COLO829 (cell line): ENCODE measurements around the gene RAPSN.

Source experiments
- DNase-seq: peaks from one replicate; pipeline ENCODE4 v3.0.0; 2012; ENCODE audit warnings: low spot score

RAPSN gene

DNA sequence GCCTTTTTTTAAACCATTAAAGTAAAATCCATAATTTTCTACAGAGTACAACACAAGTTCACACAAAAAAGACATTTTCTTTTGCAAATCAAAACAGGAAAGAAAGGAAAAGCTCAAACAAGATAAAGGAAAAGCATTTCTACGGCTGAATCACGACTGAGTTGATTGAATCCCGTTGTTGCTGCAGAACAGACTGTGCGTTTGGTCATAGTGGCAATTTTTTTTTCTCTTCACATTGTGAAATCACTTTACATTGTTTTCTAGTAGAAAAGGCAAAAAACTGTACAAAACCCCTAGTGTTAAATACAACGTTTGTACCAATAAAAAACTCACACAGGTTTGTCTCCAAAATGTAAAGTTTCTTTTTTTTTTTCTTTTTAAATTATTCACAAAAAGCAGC is 17.3 kb upstream of the RAPSN start:
- DNase-seq: no peak

DNA sequence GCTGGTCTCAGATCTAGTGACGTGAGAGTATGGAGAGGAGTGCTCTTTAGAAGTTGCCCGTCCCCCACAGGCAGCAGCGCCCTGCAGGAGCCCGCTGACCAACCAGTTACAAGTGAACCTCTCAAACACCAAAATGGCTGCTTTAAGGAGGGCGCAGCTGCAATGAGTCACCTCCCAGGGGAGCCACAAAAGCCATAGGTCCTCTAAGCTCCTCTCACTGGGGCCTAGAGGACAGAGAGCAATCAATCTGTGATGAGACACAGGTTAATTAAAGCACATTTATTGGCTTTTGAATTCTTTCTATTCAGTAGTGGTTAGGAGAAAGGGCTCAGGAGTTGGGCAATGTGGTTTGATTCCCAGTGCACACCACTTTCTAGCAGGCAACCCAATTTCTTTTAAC is 15.5 kb upstream of the RAPSN start:
- peak; percentile 42 for DNase-seq

DNA sequence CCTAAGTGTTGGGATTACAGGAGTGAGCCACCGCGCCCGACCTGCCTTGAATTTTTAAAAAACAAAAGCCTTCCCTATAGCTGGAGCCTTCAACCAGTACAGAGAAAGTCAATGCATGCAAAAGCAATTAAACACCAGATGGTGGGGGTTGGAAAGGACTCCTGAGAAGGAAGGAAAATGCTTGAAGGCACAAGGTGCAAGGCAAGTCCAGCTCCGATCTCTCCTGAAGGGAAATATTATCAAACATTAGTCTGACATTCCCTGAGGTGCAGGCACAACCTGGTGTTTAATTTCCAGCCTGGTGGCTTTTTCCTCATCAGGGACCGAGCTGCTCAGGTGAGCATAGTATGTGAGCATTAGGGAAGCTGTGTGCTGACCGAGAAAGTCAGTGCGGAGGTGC is 12.9 kb upstream of the RAPSN start:
- no peak for DNase-seq

DNA sequence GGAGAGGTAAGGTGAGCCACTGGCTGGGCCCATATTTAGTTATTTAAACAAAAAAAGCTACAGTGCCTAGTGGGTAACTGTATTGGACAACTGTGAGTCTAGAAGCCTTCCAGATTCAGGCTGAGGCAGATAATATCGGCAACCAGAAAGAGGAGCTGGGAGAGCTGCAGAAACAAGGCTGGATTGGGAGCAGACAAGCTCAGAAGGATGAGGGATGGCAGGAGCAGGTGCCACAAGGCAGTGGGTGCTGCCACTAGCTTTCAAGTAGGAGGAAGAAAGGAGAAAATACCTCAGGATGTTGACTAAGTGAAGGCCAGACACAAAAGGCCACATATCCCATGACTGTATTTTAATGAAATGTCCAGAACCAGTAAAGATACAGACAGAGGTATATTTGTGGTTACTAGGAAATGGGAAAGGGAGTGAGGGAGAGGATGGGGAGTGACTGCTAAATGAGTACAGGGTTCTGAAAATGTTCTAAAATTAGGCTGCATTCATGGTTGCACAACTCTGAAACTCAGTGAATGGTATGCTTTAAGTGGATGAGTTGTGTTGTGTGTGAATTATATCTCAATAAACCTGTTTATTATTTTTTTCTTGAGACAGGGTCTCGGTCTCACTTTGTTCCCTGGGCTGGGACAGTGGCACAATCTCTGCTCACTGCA is 11.8 kb upstream of the RAPSN start:
- no peak for DNase-seq

DNA sequence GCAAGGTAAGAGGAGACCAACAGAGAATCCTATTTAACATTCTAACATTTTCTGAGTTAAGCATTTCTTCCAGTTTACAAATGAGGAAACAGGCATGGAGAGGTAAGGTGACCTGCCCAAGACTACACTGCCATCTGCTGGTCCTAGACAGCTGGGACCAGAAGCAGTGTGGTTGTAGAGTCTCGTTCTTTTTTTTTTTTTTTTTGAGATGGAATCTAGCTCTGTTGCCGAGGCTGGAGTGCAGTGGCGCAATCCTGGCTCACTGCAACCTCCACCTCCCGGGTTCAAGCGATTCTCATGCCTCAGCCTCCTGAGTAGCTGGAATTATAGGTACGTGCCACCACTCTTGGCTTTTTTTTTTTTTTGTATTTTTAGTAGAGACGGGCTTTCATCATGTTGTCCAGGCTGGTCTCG is 5.3 kb upstream of the RAPSN start:
- DNase-seq: peak; percentile 58

DNA sequence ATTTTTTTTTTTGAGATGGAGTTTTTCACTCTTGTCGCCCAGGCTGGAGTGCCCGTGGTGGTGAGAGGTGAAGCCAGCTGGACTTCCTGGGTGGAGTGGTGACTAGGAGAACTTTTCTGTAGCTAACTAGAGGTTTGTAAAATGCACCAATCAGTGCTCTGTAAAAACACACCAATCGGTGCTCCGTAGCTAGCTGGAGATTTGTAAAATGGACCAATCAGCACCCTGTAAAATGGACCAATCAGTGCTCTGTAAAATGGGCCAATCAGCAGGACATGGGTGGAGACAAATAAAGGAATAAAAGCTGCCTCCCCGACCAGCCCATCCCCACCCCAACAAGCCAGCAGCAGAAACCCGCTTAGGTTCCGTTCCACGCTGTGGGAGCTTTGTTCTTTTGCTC is 4.4 kb upstream of the RAPSN start:
- no peak for DNase-seq

DNA sequence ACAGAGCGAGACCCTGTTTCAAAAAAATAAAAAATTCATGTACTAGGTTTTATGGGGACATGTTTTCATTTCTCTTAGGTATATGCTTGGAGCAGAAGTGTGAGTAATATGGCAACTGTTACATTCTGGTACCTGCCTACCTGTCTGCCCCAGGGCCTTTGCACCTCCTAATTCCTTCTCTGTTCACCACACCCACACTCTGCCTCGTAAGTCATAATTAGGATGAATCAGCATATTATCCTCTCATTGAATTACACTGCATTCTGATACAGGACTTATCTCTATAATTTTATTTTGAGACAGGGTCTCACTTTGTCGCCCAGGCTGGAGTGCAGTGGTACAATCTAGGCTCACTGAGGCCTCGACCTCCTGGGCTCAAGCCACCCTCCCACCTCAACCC is 3.1 kb upstream of the RAPSN start:
- no peak for DNase-seq

DNA sequence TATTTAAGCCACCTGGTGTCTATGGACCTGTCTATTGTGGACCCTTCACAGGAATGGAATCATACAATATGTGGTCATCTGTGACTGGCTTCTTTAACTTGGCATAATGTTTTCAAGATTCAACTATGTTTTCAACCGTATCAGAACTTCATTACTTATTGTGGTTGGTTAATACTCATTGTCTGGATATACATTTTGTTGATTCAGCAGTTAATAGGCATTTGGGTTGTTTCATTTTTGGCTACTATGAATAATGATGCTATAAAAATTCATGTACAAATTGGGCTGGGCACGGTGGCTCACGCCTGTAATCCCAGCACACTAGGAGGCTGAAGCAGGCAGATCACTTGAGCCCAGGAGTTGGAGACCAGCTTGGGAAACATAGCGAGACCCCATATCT is 2.5 kb upstream of the RAPSN start:
- no peak for DNase-seq

DNA sequence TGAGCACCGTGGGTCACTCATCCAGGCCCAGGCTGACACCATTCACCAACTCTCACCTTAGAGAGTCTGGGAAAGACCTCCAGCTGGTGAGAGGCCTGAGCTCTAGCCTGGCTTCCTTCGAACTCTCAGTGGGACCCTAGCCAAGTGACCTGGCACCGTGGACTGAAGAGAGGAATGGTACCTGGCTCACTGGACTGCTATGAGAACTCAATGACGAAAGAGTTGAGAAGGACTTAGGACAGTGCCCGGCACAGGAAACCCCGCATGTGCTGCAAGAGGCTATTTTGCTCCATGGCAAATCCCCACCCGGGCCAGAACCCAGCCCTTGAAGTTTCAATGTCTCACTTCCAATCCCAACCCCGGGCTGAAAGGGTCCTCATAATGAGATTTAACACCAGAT is 605 bp upstream of the RAPSN start:
- no peak for DNase-seq

DNA sequence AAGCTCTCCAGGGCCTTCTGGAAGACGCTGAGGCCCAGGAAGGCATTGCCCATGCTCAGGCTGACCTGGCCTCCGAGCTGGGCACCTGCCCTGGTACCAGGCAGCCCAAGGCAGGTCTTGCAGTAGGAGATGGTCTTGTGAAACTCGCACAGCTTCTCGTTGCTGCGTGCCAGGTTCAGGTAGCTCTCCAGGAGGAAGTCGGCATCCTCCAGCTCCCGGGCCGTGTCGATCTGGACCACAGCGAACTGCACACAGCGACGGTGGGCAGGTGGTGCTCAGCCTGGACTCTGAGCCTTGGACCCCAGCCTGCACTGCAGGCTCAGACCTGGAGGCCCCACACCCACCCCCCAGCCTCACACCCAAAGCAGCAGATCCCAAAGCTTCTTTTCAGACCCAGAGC is 1.0 kb downstream of the RAPSN start:
- DNase-seq: no peak

DNA sequence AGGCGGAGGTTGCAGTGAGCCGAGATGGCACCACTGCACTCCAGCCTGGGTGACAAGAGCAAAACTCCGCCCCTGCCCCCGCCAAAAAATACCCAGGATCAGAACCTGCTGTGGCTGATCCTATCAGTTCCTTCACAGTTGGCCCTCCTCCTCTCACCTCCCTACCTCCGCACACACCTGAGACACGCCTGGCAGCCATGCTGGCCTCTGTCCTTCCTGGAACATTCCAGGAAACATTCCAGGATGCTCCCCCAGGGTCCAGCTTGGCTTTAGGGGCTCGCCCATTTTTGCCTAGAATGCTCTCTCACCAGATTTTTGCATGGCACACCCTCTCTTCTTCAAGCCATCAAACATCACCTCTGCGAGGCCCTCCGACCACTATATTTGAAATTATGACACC is 2.1 kb downstream of the RAPSN start:
- DNase-seq: no peak

DNA sequence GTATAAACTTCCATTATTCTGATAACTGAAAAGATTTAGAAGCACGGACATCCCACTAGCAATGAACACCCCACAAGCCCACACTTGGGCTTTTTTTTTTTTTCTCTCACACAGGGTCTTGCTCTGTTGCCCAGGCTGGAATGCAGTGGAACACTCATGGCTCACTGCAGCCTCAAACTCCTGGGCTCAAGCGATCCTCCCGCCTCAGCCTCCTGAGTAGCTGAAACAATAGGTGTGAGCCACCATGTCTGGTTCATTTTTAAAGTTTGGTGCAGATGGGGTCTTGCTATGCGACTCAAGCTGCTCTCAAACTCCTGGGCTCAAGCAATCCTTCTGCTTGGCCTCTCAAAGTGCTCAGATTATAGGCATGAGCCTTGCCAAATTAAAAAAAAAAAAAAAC is 3.1 kb downstream of the RAPSN start:
- DNase-seq: no peak

DNA sequence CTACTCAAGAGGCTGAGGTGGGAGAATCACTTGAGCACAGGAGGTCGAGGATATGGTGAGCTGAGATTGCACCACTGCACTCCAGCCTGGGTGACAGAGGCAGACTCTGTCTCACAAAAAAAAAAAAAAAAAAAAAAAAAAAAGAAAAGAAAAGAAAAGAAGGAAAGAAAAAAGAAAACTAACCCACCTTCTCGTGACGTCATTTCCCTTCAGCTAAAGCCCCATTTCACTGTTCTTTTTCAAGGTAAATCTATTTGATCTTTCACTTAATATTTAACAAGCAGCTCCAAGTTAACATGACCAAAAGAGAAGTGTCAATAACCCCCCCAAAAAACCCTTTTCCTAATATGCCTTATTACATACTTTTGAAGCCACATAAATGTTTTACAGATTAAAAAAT is 5.1 kb downstream of the RAPSN start:
- DNase-seq: no peak

DNA sequence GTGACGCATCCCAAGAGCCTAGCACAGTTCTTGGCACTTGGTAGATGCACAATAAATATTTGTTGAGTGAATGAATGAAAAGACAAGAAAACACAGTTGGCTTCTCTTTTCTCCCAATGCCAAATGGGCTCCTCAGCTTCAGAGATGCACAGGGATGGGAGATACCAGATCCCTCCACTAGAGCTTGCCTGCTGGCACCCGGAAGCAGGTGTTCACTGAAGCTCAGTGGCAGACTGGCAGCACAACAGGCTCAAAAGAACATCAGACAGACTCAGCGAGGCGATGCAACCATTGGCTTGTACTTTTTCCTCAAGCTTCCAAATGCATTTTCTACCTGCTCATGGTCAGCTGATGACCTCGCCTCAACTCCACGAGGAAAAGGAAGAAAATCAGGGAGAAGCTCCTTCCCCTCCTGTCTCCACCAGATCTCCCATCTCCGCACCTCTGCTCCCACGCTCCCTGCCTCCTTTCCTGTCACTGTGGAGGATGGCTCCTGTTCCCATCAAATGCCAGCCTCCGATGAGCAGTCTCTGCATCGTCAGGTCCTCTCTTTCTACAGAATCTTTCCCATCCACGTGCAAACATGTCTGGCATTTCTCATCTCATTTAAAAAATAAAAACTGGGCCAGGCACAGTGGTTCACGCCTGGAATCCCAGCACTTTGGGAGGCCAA is 5.8 kb downstream of the RAPSN start:
- no peak for DNase-seq

DNA sequence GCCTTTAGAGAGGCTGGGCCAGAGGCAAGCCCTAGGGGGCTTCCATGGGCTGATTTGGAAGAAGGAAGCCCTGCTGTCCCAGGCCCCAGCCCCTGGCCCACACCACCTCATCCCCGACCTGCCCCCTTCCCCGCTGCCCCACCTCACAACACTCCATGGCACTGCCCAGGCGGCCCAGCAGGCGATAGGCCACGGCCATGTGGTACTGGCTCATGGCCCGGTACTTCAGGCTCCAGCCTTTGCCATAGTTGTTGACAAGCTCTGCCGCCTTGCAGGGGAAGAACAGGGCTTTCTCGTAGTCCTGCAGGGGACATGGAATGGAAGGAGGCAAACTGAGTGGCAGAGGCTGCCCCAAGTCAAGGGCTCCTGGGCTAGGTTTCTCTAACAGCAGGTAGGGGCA is 6.4 kb downstream of the RAPSN start:
- DNase-seq: no peak

DNA sequence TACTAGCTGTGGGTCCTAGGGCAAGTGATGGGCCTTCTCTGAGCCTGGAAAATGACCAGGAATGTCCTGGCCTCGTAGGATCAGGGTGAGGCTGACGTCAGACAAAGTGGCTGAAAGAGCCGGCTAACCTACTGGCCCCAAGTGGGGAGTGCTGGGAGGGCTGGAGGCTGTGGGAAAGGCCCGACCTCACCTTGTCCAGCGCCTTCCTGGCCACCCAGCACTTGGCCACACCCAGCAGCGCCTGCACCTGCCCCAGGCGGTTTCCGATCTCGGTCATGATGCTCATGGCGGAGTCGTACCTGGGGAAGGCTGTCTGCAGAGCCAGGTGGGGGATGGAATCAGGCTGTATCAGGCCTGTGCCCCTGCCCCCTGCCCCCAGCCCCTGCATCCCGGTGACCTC is 7.5 kb downstream of the RAPSN start:
- DNase-seq: no peak

DNA sequence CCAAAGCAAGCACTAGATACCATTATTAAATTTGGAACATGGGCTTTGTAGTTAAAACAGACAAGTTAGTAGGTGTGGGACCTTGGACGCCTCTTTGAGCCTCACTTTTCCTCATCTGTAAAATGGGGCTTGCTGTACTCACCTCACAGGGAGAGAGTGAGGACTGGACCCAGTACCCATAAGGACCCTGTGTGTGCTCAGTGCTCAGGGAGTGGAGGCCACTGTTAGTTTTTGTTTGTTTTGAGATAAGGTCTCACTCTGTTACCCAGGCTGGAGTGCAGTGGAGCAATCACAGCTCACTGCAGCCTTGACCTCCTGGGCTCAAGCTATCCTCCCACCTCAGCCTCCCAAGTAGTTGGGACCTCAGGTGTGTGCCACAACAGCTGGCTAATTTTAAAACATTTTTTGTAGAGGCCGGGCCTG is 8.9 kb downstream of the RAPSN start:
- no peak for DNase-seq

DNA sequence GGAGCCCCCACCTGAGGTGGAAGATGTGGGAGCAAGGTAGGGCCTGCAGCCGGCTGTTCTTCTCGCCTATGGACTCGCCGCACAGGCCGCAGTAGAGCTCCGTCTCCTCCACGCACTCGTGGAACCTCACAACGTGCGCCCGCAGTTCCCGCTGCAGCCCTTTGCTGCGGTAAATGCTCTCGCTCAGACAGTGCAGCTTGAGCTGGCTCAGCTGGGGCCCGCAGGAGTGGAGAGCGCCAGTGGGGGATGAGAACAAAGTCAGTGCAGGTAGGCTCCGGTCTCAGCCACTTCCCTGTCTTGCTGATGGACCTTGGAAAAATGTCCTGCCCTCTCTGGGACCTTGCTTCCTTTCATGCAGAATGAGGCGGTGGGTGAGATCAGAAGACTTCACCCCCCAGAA is 10.2 kb downstream of the RAPSN start:
- DNase-seq: no peak

DNA sequence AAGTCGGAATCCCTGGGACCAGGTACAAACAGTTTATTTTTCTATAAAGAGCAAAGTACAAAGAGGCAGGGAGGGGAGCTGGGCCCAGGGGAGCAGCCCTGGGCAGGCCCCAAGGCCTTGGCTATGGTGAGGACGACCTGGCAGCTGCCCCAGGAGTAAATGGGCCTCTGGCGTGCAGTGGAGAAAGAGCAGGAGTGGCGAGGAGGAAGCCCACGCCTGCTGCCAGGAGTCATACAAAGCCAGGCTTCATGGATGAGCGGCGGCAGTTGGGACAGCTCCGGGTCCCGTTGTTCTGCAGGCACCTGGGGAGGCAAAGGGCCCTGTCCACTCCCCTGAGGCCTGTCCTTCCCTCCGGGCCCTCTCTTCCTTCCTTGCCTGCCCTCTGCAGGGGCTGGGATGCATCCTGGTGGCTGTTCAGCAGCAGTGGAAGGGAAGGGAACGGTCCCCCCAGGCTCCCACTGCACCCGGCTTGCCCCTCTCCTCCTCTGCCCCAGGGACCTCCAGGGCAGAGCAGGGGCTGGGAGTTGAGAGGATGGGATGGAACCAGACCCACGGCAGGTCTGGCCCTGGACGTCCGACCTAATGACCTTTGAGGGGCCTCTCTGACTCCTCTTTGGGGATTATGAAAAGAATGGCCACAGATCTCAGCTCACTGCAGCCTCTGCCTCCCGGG is 11.1 kb downstream of the RAPSN start:
- no peak for DNase-seq

DNA sequence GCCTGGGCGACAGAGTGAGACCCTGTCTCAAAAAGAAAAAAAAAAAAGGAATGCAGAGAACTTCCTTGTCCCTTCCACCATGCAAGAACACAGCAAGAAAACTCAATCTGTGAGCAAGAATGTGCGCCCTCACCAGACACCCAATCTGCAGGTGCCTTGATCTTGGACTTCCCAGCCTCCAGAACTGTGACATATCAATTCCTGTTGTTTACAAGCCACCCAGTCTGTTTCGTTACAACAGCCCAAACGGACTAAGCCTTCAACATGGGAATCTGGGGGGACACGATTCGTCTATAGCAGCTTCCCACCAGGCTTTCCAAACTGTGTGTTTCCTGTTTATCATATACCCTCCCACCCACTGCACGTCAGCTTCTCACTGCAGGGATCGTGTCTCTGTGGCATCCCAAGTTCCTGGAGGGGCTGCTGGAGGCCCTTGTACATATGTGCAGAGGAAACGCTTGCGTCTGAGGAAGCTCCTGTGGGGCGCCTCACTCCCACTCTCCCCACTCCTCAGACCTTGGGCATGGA is 11.7 kb downstream of the RAPSN start:
- no peak for DNase-seq

DNA sequence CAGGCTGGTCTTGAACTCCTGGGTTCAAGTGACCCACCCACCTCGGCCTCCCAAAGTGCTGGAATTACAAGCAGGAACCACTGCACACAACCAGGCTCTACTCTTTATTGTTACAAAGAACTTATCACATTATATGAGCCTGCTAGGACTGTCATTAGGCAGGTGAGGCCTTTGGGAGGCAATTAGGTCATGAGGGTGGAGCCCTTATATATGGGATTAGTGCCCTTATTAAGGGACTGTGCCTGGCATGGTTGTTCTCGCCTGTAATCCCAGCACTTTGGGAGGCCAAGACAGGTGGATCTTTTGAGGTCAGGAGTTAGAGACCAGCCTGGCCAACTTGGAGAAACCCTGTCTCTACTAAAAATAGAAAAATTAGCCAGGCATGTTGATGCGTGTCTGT is 12.2 kb downstream of the RAPSN start:
- DNase-seq: no peak

DNA sequence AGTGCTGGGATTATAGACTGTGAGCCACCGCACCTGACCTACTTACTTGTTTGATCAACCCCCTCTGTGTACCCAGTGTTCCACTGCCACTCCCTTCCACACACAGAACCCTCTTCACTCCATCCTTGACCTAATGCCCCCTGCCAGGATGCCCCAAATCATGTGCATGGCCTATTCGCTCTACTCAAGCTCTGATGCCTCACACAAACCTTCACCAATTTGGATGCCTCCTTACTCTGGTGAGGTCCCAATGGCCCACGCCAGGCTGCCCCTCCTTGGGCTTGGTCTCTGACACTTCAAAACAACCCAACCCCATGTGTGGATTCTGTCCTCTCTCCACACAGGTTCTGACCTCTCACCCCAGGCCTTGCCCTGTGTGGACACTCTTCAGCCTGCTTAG is 13.2 kb downstream of the RAPSN start:
- no peak for DNase-seq

DNA sequence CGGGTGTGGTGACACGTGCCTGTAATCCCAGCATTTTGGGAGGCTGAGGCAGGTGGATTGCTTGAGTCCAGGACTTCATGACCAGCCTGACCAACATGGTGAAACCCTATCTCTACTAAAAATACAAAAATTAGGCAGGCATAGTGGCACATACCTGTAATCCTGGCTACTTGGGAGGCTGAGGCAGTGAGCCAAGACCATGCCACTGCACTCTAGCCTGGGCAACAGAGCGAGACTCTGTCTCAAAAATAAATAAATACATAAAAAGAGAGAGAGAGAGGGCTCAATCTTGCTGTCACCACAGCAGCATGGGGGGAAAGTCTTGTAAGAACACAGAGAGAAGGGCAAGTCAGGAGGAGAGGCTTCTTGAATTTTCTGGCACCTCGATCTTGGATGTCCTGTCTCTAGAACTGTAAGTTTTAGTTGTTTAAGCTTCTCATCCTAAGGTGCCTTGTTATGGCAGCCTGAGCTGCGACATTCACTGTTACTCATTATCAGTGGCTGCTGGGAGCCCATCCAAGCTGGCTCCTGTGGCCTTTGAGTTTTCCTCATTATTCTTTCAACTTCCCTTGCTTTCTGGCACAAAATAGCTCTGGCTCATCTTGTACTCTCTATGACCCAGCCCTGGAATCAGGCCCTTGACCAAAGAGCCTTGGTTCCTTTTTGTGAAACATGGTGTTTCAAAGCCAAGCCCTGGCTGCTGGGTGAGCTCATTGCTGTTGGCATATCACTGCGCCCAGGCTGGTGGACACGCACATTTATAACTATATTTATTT is 14.7 kb downstream of the RAPSN start:
- DNase-seq: no peak
